SU-DHL-6 (cell line): ENCODE results near the gene PLA2G4B.

ENCODE experiments used
- H2AFZ ChIP-seq: fragments of 200-600 bp; sonication (generic); 2 replicates; pipeline ENCODE4 v1.6.1; 2014; ENCODE audit warnings: low read depth, mild to moderate bottlenecking, moderate library complexity, mixed read lengths, antibody characterized with exemption, low read length; ENCODE audit not compliant: severe bottlenecking
- H3F3A ChIP-seq: fragments of 200-600 bp; shearing (Covaris generic); 2 replicates; pipeline ENCODE4 v1.6.0; 2016; ENCODE audit warnings: antibody characterized with exemption, mild to moderate bottlenecking; ENCODE audit not compliant: insufficient read depth
- H3K27ac ChIP-seq: fragments of 200-600 bp; sonication (generic); 2 replicates; pipeline ENCODE4 v1.5.1; 2016; ENCODE audit warnings: low read depth, mild to moderate bottlenecking, low read length, moderate library complexity, mixed read lengths
- H3K27me3 ChIP-seq: fragments of 200-600 bp; sonication (generic), shearing (Covaris generic); 2 replicates; pipeline ENCODE4 v1.6.0; 2014; ENCODE audit warnings: mild to moderate bottlenecking, low read length
- H3K36me3 ChIP-seq: fragments of 200-600 bp; sonication (generic); 2 replicates; pipeline ENCODE4 v1.6.1; 2014; ENCODE audit warnings: mild to moderate bottlenecking, low read length, mixed read lengths
- H3K4me2 ChIP-seq: fragments of 300-600, 200-600 bp; shearing (Covaris generic), sonication (generic); 2 replicates; pipeline ENCODE4 v1.6.0; 2014; ENCODE audit warnings: low read length, low read depth, mild to moderate bottlenecking; ENCODE audit not compliant: poor library complexity, severe bottlenecking
- H3K4me3 ChIP-seq: fragments of 200-600 bp; sonication (generic); 2 replicates; pipeline ENCODE4 v1.5.1; 2014; ENCODE audit warnings: antibody characterized with exemption, low read length, mild to moderate bottlenecking, mixed read lengths; ENCODE audit not compliant: insufficient read depth, poor library complexity, severe bottlenecking
- H3K79me2 ChIP-seq: fragments of 200-600 bp; sonication (generic); 2 replicates; pipeline ENCODE4 v1.6.1; 2014; ENCODE audit warnings: mild to moderate bottlenecking, low read length, moderate library complexity; ENCODE audit not compliant: insufficient read depth
- H3K9ac ChIP-seq: fragments of 200-600 bp; sonication (generic); 2 replicates; pipeline ENCODE4 v1.7.0; 2014; ENCODE audit warnings: mild to moderate bottlenecking, low read length
- H3K9me2 ChIP-seq: fragments of 200-600 bp; sonication (generic); replicated peaks from 2 replicates; pipeline ENCODE4 v1.6.1; 2014; ENCODE audit warnings: low read length; ENCODE audit not compliant: insufficient read depth
- H3K9me3 ChIP-seq: fragments of 200-600 bp; sonication (generic); 2 replicates; pipeline ENCODE4 v1.6.1; 2014; ENCODE audit warnings: low read length, mixed read lengths; ENCODE audit not compliant: insufficient read depth
- H4K20me1 ChIP-seq: fragments of 200-600 bp; sonication (generic); 2 replicates; pipeline ENCODE4 v1.6.1; 2014; ENCODE audit warnings: low read depth, mild to moderate bottlenecking, antibody characterized with exemption, low read length, moderate library complexity, mixed read lengths
- EZH2phosphoT487 ChIP-seq: fragments of 200-600 bp; sonication (generic), shearing (Covaris generic); conservative IDR thresholded peaks from 2 replicates; pipeline ENCODE4 v1.6.1; 2018; ENCODE audit warnings: mild to moderate bottlenecking, antibody characterized with exemption, low read length, moderate library complexity, mixed read lengths
- TF ChIP-seq, protein P1 (sequence below): fragments of 200-600 bp; sonication (generic); IDR thresholded peaks from one replicate; pipeline ENCODE4 v1.5.1; 2017; ENCODE audit warnings: antibody characterized with exemption, mild to moderate bottlenecking, low read length, moderate library complexity; ENCODE audit not compliant: insufficient read depth, poor library complexity, severe bottlenecking

The PLA2G4B gene

DNA sequence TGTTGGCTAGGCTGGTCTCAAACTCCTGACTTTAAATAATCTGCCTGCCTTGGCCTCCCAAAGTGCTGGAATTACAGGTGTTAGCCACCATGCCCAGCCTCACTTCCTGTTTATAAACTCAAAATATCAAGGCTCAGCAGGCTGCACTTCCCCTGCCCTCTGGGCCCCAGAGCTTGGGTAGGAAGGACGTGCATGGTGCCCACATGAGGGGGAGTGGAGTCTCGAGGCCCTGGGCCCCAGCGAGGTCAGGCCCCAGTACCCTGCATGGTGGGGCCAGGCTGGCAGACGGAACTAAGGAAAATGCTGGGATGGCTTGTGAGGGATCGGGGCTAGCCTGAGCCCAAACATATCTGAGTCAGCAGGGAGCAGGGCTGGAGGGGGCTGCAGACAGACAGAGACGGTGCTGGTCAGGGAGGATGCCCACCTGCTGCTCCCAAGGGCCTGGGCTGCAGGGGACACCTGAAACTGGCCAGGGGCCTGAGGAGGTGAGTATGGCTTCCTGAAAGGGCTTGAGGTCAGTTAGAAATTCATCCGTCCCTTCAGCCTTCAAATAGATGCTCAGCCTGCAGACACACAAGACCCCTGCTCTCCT is 50.1 kb downstream of the PLA2G4B start:
- Histone ChIP-seq H3K27me3 (no peaks in the 10 kb centered on the region), H3F3A (no peaks in the 10 kb centered on the region), H3K4me3 (no peak overlapping the region), H3K4me2 (no peak overlapping the region), H3K79me2 (no peaks in the 10 kb centered on the region), H2AFZ (no peak overlapping the region), H3K9me2 (no peaks in the 10 kb centered on the region), H3K36me3 (no peaks in the 10 kb centered on the region), H3K9ac (no peak overlapping the region), H3K9me3 (no peaks in the 10 kb centered on the region), H3K27ac (no peak overlapping the region), H4K20me1 (no peaks in the 10 kb centered on the region)
- no peak for TF ChIP-seq EZH2phosphoT487
- TF ChIP-seq, protein P1, sequence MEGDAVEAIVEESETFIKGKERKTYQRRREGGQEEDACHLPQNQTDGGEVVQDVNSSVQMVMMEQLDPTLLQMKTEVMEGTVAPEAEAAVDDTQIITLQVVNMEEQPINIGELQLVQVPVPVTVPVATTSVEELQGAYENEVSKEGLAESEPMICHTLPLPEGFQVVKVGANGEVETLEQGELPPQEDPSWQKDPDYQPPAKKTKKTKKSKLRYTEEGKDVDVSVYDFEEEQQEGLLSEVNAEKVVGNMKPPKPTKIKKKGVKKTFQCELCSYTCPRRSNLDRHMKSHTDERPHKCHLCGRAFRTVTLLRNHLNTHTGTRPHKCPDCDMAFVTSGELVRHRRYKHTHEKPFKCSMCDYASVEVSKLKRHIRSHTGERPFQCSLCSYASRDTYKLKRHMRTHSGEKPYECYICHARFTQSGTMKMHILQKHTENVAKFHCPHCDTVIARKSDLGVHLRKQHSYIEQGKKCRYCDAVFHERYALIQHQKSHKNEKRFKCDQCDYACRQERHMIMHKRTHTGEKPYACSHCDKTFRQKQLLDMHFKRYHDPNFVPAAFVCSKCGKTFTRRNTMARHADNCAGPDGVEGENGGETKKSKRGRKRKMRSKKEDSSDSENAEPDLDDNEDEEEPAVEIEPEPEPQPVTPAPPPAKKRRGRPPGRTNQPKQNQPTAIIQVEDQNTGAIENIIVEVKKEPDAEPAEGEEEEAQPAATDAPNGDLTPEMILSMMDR = no peak

DNA sequence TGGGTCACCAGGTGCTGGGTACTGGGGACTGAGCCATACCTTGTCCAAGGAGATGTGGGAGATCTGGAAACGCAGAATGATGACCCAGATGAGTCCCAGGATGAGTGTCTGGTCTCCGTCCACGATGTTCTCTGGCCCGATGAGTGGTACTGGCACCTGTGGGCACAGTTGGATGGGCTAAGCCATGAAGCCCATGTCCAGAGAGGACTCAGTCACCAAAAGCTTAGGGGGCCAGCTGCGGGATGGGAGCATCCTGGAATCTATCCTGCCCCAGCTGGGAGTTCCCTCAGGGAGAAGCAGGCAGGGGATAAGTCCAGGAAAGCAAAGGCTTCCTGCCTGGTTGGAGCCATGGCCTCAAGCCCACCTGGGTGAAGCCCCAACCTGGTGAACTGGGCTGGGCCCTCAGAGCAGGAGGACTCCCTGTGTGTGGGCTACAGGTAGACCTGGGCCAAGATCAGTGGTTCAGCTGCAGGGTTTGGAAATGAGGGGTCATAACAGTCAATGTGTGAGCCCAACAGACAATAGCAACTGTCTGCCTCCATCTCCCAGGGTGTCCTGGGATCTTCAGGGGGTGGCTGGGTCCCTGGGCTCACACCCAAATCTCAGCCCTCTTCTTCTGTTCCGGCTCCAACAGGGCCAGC is 51.5 kb downstream of the PLA2G4B start:
- no peak overlapping the region for H3K9ac ChIP-seq
- no peaks in the 10 kb centered on the region for H3K9me2 ChIP-seq
- H3K4me3 ChIP-seq = no peak overlapping the region
- H3K36me3 ChIP-seq = no peaks in the 10 kb centered on the region
- H3F3A ChIP-seq = no peaks in the 10 kb centered on the region
- no peaks in the 10 kb centered on the region for H4K20me1 ChIP-seq
- H3K9me3 ChIP-seq = no peaks in the 10 kb centered on the region
- no peak overlapping the region for H3K27ac ChIP-seq
- H3K79me2 ChIP-seq = no peaks in the 10 kb centered on the region
- no peaks in the 10 kb centered on the region for H3K27me3 ChIP-seq
- TF ChIP-seq EZH2phosphoT487 = no peak
- TF ChIP-seq, protein P1 = no peak
- no peak overlapping the region for H2AFZ ChIP-seq
- no peak overlapping the region for H3K4me2 ChIP-seq

DNA sequence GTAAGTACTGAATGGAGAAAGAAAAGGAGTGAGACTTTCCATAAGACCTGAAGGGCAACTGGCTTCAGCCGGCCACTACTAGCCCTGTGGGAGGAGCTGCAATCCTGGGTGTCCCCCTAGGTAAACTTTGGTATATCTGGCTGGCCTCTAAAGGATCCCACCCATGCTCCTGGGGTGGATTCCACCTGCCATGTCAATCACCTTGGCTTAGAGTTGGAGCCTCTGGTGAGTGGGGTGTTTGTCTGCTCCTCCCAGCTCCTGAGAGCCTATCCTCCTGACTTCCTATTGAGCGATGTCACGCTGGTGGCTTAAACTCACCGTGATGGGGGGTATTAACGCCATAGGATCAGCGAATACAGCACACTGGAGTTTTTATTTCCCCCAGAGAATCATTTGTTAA is 52.6 kb downstream of the PLA2G4B start:
- Histone ChIP-seq H4K20me1 (no peaks in the 10 kb centered on the region), H3K4me2 (no peak overlapping the region), H3K27me3 (no peaks in the 10 kb centered on the region), H3K36me3 (no peaks in the 10 kb centered on the region), H2AFZ (no peak overlapping the region), H3K9me3 (no peaks in the 10 kb centered on the region), H3K9me2 (no peaks in the 10 kb centered on the region), H3K4me3 (no peak overlapping the region), H3F3A (no peaks in the 10 kb centered on the region), H3K9ac (no peak overlapping the region), H3K27ac (no peak overlapping the region), H3K79me2 (no peaks in the 10 kb centered on the region)
- TF ChIP-seq, protein P1 = no peak
- TF ChIP-seq EZH2phosphoT487 = no peak
